Mammary epithelial cell (primary cell): ENCODE data around the gene ABAT.

Source experiments
- CTCF ChIP-seq, 2 donors: IDR thresholded peaks in 1 of 2; conservative IDR thresholded peaks in 1 of 2; 2 replicates each; pipeline ENCODE4 v1.5.1; 2011 to 2012; ENCODE audit warnings: inconsistent platforms in 2 of 2, low read length in 2 of 2, mild to moderate bottlenecking in 2 of 2, control low read depth in 1 of 2, low read depth in 1 of 2; ENCODE audit not compliant: insufficient read depth in 1 of 2; ENCODE audit errors: extremely low read depth in 1 of 2
- EZH2 ChIP-seq: IDR thresholded peaks from 2 replicates; pipeline ENCODE4 v1.6.1; 2012; ENCODE audit warnings: low read length, inconsistent platforms, borderline replicate concordance

GRCh38 chr16:8696880-8697279 is 22.5 kb downstream of the ABAT start:
- TF ChIP-seq CTCF (conservative IDR thresholded peaks at IDR 0.05 in 1 of 2, IDR thresholded peaks at IDR 0.05 in 1 of 2; ENCODE audit: extremely low read depth in 1 of 2, insufficient read depth in 1 of 2, low read depth in 1 of 2, low read length in 2 of 2) (no peak), EZH2 (no peak)
